HG03108 (cell line): ENCODE data around the gene LRRC61.
A peak's percentile ranks its signal among the peaks of the same experiment; 100 is the strongest.

ENCODE experiments used
- ATAC-seq: cut with Tn5 transposase; IDR thresholded peaks from one replicate; pipeline ENCODE4 v1.9.1; 2021; ENCODE audit warnings: moderate library complexity; ENCODE audit not compliant: unreplicated experiment

Gene LRRC61

DNA sequence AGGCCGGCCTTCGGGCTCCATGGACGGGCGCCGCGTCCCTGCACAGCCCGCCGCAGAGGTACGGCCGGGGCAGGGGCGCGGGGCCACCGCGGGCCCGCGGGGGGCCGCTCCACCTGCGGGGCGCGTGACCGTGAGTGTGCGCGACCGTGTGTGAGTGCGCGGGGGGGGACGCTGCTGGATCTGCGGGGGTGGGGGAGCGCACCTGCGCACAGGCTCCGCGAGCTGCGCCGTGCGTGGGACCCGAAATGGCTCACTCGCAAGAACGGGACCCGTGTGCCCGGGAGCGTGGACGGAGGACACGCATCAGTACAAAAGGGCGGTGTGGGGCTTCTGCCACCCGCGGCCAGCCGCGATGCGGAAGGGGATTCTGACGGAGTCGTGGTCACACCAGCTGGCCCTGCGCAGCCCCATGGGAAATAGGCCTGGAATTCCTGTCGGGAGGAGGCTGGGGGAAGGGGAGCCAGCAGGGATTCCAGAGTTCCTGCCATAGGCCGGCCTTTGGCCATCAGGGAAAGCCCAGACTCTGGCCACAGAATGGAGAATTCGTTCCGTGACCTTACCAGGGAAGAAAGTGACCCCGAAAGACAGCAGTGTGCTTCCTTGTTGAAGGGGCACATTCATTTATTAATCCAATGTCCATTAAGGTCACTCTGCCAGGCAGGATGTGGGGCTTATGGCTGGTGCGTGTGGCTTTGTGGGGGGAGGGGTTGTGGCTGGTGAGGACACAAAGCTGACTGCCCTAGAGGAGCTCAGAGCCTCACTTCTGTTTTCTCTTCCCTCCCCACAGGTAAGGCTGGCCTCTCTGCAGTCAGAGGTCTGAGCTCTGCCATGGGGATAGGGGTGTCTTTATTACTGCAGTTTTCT is 46.0 kb downstream of the LRRC61 start:
- ATAC-seq = peak; percentile 44

DNA sequence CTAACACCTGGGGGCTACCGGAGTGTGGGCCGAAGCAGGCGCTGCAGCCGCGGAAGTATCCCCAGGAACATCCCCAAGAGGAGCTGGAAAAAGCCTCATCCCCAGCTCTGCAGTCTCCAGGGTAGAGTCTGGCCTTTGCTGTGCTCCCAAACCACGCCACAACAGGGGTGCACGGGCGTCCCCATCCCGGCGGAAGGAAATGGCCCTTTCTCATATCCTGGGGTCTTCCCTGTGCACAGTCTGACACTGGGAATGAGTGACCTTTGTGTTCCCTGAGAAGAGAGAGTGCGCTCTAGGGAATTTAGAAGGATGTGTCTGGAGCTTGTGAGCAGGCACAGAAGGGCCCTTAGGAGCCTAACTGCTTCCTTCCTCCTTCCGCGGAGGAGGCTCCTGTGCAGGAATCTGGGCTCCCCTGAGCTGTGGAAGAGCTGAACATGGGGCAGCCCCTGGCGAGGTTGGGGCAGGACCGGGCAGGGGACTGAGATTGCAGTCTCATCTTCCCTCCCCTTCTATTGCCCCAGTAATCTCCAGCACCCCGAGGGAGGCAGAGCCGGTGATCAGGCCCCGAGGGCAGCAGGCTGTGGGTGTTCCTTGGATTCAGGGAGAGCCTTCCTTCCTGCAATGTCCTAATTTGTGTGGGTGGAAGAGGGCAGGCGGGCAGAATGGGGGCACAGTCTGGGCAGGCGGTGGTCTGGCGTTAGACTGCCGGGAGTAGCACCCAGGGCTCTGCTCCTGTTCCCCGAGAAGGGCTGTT is 46.8 kb downstream of the LRRC61 start:
- no peak for ATAC-seq

DNA sequence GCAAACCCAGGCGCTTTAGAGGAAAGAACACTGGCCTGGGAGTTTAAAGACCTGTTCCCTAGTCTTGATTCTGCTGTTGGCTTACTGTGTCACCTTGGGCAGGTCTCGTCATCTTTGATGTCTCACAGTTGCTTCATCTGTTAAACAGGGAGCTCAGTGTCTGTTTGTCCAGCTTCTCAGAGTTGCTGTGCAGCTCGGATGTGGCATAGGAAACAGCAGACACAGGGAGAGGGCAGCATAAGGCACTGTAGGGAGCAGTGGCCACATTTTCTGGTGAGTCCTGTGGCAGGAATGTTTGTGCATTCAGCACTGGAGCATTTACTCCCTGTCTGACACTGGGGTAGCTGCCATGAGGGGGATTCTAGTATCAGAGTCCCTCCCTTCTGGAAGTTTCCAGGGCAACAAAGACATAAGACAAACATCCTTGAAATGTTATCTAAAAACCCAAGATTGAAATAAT is 47.5 kb downstream of the LRRC61 start:
- no peak for ATAC-seq

DNA sequence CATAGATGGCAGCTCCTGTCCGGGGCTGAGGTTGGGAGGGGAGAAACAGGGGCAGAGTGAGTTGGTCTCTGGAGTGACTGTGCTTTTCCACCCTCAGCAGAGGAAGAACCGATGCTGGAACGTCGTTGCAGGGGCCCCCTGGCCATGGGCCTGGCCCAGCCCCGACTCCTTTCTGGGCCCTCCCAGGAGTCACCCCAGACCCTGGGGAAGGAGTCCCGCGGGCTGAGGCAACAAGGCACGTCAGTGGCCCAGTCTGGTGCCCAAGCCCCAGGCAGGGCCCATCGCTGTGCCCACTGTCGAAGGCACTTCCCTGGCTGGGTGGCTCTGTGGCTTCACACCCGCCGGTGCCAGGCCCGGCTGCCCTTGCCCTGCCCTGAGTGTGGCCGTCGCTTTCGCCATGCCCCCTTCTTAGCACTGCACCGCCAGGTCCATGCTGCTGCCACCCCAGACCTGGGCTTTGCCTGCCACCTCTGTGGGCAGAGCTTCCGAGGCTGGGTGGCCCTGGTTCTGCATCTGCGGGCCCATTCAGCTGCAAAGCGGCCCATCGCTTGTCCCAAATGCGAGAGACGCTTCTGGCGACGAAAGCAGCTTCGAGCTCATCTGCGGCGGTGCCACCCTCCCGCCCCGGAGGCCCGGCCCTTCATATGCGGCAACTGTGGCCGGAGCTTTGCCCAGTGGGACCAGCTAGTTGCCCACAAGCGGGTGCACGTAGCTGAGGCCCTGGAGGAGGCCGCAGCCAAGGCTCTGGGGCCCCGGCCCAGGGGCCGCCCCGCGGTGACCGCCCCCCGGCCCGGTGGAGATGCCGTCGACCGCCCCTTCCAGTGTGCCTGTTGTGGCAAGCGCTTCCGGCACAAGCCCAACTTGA is 48.2 kb downstream of the LRRC61 start:
- ATAC-seq = no peak

DNA sequence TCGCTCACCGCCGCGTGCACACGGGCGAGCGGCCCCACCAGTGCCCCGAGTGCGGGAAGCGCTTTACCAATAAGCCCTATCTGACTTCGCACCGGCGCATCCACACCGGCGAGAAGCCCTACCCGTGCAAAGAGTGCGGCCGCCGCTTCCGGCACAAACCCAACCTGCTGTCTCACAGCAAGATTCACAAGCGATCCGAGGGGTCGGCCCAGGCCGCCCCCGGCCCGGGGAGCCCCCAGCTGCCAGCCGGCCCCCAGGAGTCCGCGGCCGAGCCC is 48.8 kb downstream of the LRRC61 start:
- ATAC-seq = no peak

DNA sequence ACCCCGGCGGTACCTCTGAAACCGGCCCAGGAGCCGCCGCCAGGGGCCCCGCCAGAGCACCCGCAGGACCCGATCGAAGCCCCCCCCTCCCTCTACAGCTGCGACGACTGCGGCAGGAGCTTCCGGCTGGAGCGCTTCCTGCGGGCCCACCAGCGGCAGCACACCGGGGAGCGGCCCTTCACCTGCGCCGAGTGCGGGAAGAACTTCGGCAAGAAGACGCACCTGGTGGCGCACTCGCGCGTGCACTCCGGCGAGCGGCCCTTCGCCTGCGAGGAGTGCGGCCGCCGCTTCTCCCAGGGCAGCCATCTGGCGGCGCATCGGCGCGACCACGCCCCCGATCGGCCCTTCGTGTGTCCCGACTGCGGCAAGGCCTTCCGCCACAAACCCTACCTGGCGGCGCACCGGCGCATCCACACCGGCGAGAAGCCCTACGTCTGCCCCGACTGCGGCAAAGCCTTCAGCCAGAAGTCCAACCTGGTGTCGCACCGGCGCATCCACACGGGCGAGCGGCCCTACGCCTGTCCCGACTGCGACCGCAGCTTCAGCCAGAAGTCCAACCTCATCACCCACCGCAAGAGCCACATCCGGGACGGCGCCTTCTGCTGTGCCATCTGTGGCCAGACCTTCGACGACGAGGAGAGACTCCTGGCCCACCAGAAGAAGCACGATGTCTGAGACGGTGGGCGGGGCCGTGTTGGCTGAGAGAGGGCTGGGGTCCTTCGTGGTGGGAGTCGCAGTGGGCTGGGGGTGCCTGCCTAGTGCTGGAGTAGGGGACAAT is 49.3 kb downstream of the LRRC61 start:
- no peak for ATAC-seq

DNA sequence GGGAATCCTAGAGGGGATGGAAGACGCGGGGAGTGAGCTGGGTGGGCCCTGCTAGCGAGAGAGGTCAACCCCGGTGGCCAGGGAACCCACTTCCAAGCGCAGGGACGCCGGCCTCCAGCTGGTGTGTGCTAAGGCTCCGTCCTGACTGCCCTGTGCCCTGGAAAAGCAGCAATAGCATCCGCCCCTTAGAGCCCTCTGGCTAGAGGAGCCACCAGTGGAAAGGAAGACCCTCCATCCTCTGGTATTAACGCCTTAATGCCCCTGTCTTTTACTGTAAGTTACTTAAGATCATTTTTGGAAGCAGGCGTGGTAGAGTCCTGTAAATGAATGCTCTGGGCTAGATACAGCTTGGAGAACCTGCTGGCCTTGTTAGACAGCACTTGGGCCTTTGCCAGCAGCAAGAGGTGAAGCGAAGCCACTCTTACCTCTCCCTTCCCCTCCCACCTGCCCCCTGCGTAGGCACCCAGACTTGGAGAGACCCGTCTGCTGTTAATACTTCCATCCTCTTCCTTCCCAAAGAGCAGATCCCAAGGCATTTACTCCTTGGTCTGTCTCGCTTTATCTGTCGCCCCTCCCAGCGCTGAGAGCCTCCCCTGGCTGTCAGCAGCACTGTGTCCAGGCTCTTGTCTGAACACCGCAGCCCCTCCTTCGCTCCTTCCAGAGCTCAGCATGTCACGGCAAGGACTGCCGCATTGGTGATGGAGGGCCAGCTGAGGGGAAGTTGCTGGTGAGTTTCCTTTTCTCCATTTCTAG is 50.1 kb downstream of the LRRC61 start:
- no peak for ATAC-seq

DNA sequence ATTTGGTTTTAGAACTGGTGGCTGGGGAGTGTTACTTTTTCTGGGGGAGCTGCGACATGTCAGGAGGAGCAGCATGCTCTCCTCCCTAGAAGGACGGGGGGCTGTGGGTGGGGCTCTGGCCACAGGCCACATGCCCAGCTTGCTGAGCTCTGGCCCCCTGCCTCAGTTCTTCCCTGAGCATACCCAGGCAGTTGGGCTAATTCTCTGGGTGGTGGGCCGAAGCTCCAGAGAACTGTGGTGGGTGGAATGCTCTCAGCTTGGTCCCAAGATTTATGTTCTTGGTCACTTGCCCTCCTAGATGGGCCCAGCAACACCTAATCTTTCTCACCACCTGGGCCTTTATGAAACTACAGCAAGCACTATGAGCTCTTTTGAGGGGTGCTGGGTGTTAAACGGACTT is 50.9 kb downstream of the LRRC61 start:
- no peak for ATAC-seq

DNA sequence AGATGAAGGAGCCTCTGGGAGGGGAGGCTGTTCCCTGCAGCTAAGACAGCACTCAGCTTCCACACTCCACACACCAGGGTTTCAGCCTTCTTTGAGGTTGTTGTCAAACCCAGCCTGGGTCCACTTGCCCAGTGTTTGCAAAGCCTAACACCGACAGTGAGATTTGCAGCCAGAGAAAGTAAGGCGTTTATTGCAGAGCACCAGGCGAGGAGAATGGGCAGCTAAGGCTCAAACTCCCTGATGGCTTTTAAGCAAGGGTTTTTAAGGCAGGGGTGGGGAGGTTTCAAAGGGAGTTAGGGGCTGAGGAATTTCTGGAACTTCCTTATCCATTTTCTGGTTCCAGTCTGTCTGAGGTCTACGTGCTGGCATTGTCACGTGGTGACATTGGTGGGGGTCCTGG is 51.3 kb downstream of the LRRC61 start:
- ATAC-seq = no peak

DNA sequence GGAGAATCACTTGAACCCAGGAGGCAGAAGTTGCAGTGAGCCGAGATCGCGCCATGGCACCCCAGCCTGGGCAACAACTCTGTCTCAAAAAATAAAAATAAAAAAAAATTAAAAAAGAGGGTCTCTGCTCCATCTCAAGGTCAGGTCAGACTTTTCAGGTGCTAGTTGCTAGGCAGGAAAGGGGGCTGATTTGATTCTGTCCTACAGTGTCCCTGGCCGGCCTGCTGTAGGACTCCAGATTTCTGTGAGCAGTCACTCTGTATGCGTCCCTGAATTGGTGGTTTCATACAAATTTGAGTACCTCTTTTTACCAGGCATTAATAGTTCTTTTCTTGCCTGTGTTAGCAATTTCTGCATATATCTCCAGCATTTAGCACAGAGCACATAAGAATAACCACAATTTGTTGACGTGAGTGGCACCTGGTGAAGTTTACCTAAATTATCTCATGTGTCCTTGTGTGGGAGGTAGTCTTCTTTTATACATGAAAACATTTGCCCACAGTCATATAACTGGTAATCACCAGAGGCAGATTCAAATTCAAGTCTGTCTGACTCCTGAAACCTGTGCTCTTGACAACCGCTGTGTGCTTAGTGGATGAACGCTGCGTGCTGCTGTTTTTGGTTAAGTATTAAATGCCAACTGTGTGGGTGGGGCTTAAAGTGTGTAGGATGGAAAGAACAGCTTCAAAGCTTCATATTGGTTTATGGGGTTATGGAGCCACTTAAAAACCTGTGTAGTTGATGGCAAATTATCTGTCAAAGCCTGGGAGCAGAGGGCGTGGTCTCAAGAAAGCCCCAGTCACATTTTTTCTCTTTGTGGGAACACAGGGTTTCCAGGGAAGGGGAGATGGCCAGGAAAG is 52.7 kb downstream of the LRRC61 start:
- peak; percentile 17 for ATAC-seq

DNA sequence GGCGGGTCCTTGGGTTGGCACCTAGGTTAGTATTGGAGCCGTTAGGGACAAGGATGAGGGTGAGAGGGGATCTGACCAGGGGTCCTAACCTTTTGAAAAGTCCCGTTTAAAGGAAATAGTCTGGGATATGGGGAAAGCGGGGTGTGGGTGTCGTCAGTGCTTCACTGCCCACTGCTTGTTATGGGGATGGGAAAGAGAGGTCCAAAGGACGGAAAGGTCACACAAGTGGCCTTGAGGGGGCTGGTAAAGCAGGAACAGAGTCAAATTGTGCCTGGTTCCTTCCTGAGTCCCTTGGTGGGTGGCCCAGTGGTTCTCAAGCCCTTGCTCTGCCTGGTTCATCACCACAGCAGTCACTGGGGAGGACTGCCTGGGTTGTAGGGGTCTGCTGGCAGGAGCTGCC is 53.4 kb downstream of the LRRC61 start:
- ATAC-seq = no peak

DNA sequence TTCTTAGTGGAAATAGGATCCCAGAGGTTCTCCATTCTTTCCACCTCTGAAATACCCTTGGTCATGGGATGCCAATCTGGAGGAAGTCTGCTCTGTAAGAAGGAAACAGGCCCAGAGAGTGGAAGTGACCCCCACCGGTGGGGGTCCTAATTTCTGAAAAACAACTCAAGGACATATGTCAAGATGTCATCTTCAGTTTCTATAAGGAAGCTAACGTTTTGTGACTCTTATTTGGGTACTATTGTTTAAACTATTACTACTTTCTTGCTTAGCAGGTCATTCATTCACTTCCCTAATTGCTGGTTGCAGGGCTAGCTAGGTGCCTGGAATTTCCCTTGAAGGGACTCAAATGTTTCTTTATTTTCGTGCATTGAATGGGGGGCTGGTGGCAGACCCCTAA is 54.0 kb downstream of the LRRC61 start:
- no peak for ATAC-seq

DNA sequence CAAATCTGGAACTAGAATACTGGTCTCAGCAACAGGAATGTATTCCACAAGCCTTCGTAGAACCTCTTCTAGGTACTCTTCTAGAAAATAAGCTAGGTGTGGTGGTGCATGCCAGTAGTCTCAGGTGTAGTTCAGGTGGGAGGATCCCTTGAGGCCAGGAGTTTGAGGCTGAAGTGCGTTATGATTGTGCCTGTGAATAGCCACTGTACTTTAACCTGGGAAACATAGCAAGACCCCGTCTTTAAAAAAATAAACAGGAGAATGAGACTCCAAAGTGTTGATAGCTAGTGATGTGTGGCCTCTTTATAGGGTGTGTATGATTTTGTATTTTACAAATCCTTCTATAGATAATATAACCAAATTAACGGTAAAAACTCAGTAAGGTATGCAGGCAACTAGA is 54.5 kb downstream of the LRRC61 start:
- no peak for ATAC-seq

DNA sequence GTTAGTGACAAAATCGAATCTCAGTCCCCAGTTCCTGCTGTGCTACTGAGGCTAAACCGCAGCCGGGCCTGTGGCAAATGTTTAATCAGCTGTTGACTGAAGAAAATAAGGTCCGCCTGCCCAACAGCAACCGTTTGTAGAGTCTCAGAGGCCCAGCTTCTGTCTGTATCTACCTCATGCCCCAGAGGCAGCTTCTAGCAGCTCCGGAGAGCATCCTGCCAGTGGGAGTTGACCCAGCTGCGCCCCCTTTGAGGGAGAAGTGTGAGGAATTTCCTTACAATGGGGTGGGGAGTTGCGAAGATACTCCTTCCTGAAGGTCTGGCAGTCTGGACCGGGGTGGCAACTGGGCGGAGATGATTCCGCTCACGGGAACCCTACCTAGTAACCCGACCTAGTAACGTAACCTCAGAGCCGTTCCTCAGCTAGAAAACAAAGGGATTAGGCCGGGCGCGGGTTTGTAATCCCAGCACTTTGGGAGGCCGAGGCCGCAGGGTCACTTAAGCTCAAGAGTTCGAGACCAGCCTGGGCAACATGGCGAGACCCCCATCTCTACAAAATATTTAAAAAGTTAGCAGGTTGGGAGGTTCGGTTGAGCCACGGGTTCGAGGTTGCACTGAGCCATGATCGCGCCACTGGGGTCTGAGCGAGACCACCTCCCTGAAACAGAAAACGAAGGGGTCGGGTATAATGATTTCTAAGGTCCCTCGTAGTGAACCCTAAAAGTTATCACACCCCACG is 55.1 kb downstream of the LRRC61 start:
- peak; percentile 15 for ATAC-seq

DNA sequence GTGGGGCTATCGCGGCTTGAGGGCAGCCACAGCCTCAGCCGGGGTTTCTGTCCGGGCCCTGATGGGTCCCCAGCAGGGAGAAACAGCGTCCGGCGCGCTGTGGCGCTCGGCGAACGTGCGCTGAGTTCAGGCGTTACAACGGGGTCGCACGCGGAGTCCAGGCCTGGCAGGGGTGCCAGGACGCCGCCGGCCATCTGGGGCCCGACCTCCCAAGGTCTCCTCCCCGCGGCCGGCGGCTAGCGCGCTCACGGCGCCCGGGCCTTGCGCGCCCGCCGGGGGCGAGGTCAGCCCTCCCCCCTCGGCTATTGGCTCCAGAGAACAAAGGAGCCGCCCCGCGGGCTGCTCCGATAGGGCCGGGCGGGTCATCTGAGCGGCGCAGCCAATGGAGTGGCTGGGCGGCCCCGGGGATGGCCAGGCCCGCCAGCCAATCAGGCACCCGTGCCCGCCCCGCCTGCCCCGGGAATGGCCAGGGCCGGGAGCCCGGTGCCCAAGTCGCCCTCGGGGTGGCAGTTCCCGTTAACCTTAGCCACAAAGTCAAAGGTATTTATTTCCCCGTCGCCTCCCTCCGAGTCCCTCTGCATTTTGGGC is 55.8 kb downstream of the LRRC61 start, which contains the start of gene ZNF775:
Gene ZNF775 (plus strand): TSS at position 478 of the 588 bp plus-strand sequence. CDS start 9,141 bp downstream, outside the sequence.
- peak; percentile 65 for ATAC-seq

DNA sequence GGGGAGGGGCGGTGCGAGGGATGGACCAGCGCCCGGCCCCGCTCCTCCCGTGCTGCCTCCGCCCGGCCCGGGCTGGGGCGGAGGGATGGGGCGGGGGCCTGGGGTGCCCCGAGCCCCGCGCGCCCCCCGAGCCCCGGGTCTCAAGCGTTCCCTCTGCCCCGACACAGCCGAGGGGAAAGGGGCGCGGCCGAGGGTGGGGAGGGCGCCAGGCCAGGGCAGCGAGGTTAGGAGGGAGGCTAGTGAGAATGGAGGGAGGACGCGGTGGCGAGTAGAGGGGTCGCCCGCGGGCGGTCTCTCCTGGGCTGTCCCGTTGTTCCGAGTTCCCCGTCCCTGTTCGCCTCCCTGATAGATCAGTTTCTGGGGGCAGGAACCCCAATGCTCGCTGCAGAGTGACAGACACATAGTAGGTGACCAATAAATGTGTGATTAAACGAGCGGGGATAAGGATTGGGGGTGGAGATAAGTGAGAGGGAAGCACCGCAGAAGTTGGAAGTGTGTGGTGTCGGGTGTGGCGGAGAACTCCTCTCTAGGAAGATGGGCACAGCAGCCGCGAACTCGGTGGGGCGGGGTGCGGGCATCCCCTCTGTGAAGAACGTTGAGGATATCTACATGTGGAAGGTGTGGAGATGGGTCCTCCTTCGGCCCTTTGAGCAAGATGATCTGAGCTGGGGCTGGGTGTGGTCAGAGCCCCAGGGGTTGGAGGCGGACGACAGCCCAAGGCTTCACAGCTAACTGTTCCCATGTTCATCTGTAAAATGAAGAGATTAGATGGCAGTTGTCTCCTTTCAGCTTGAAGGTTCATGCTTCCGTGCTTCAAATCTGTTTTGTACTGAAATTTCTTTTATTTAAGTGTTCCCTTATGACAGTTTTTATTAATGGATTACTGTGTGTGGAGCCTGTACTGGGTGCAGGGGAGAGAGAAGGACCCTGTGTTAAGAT is 56.6 kb downstream of the LRRC61 start:
- no peak for ATAC-seq

DNA sequence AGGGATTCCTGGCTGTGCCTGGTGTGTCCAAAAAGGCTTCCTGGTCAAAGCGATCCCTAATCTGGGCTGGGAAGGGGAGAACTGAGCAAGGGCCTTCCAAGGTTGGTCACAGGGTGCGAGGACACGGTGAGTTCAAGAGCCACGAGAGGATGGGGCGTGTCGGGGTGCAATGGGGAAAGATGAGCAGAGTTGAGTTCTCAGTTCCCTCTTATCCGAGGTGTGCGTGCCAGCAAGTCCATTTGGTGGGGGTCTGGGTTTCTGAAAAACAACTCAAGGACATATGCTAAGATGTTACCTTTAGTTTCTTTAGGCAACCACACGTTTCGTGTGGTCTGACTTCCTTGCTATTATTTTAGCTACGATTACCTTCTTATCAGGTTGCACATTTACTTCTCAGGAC is 57.3 kb downstream of the LRRC61 start:
- ATAC-seq = no peak
